Stimulated activated CD4-positive, alpha-beta T cell treated with anti-CD3 and anti-CD28 coated beads, Interleukin-1b, Interleukin-23, amount 100 ng/mL, for 48 hours (primary cell): ENCODE results near the gene FMOD.

Source experiments
- DNase-seq: peaks from one replicate; pipeline ENCODE4 v3.0.0-alpha.2; 2020

The FMOD gene

GRCh38 chr1:203351037-203351625 is at the start of gene FMOD:
Gene FMOD, minus strand, starts transcription at chr1:203351122. Its CDS starts 2,852 bp downstream, at chr1:203348270.
- no peak for DNase-seq

DNA sequence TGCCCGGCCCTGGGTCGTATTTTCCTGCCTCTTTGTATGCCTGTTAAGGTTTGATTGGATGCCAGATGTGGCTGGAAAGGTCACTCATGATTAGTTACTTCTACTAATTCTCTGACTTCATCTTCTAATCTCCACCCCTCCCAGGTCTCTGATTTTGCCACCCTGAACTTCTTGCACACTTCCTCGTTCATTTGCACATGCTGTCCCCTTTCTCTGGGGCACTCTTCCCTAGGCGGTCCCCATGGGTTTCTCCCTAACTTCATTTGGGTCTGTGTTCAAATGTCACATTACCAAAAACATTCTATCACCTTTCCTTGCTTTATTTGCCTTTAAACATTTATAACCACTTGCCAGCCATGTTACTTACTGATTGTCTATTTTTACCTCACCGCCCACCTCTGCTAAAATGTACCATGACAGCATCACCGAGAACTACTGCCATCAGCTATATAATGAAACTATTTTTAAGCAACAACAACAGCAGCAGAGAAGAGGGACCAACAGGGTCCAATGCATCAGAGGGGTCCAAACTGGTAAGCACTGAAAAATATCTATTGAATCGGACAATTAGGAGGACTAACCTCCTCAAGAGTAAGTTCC is 45.8 kb upstream of the FMOD start:
- no peak for DNase-seq

GRCh38 chr1:203395751-203396150 is 44.8 kb upstream of the FMOD start:
- DNase-seq: no peak

DNA sequence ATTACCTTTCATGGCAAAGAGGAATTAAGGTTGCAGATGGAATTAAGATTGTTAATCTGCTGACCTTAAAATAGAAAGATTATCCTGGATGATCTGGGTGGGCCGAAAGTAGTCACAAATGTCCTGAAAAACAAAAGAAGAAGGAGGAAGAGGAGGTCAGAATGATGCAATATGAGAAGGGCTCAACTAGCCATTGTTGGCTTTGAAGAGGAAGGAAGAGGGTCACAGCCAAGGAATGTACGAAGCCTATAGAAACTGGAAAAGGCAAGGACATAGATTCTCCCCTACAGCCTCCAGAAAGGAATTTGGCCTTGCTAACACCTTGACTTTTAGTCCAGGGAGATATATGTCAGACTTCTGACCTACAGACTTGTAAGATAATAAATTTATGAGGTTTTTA is 39.4 kb upstream of the FMOD start:
- no peak for DNase-seq

DNA sequence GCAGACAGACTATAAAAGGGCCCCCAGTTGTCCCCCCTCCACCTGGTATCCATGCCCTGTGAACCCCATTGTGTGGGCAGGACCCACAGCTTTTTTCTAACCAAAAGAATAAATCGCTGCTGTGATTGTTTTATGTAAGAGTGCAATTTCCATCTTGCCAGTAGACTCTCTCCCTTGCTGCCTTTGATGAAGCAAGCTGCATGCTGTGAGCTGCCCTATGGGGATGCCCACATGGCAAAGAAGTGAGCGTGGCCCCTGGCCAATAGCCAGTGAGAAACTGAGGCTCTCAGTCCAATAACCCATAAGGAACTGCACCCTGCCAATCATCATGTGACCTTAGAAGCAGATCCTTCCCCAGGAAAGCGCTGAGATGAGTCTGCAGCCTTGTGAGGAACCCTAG is 37.8 kb upstream of the FMOD start:
- DNase-seq: no peak

DNA sequence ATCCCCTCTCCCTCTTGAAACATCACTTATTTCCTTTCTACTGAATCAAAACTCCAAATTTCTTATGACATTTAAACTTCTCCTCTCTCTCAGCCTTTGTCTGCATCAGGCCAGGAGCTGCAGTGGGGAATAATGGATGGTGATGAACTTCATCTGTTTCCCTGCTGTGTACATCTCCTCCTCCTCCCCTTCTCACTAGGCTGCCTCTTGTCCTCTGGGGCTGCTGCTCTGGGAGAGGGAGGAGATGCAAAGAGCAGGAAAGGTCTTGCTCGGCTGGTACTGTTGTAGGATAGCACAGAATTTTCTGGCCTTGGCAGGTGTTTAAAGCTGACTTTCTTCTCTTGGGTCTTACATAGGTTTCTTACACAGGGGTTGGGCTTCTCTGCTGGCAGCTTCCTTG is 31.1 kb upstream of the FMOD start:
- no peak for DNase-seq

- DNase-seq: no peak
Measured at GRCh38 chr1:203381151-203381751, 30.3 kb upstream of the FMOD start.

DNA sequence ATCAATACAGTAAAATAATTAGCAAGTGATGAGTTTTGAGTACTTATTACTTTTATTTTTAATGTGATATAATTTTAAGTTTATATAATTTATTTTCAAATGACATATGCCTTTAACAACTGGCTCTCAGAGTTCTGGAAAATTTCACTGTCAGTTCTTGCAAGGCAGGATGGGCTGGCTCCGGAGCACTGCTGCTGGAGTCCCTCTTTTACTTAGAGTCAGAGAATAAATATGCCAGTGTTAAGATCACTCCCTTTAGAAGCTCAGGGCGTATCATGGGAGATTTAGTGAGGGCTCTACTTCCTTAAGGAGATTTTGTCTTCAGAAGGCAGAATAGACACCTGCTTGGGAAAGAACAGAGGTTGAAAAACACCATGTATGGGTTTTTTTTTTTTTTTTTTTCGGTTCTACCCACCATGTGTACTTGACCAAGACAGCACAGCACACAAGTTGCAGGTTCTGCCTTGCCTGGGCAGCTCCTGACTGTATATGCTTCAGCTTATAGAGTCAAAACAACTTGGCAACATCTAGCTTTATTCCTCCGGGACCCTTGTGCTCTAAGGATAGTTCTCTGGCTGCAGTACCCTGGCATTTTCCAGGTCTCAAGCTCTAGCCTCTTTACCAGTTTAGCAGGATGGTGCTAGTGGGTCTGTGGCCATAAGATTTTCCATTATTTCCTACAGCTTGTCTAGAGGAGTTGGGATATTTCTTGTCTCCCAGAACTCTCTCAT is 29.7 kb upstream of the FMOD start:
- DNase-seq: no peak

DNA sequence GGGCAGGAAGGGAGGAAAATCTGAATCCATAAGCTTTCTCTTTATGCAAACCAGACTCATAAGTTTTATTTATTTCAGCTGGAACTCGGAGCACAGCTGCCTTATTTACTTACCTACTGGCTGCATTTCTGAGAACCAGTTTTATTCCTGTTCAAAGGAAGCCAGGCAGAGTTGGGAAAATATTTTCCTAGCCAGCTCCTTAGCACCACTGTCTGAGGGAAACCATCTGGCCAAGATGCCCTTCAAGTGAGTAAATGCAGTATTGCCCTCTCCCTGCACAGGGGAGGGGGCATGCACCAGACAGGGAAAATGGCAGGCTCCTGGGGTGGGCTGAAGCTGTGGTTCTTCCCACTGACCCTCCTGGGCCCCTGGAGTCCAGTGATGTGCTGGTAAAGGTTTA is 28.9 kb upstream of the FMOD start:
- no peak for DNase-seq

- DNase-seq: no peak
Measured at GRCh38 chr1:203378556-203379245, 27.8 kb upstream of the FMOD start.

DNA sequence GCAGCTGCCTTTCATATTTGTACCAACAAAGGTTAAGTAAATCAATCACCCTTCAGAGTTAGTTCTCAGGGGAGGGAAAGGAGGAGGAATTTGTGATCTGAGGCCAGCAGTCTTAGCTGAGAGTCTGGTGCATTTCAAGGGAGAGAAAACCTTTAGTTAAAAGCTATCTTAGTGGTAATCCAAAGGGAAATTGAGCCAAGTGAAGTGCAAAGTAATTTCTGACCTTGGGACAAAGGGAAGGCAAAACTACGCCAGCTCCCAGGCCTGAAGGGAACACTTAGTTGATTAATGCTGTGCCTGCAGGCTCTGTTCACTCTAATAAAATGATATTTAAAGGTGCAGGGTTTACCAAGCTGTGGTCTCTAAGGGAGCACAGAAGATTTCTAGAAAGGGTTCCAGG is 23.1 kb upstream of the FMOD start:
- no peak for DNase-seq

DNA sequence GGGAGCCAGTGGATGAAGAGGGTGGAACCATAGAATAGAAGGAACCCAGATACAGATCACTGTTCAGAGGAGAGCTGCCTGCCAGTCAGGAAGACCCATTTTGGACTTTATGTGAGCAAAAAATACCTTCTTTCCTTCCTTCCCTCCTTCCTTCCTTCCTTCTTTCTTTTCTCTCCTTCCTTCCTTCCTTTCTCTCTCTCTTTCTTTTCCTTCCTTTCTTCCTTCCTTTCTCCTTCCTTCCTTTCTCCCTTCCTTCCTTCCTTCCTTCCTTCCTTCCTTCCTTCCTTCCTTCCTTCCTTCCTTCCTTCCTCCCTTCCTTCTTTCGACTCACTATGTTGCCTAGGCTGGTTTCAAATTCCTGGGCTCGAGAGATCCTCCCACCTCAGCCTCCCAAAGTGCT is 22.1 kb upstream of the FMOD start:
- DNase-seq: no peak

GRCh38 chr1:203371288-203371687 is 20.4 kb upstream of the FMOD start:
- DNase-seq: no peak

- no peak for DNase-seq
Measured at GRCh38 chr1:203369666-203370065, 18.7 kb upstream of the FMOD start.

DNA sequence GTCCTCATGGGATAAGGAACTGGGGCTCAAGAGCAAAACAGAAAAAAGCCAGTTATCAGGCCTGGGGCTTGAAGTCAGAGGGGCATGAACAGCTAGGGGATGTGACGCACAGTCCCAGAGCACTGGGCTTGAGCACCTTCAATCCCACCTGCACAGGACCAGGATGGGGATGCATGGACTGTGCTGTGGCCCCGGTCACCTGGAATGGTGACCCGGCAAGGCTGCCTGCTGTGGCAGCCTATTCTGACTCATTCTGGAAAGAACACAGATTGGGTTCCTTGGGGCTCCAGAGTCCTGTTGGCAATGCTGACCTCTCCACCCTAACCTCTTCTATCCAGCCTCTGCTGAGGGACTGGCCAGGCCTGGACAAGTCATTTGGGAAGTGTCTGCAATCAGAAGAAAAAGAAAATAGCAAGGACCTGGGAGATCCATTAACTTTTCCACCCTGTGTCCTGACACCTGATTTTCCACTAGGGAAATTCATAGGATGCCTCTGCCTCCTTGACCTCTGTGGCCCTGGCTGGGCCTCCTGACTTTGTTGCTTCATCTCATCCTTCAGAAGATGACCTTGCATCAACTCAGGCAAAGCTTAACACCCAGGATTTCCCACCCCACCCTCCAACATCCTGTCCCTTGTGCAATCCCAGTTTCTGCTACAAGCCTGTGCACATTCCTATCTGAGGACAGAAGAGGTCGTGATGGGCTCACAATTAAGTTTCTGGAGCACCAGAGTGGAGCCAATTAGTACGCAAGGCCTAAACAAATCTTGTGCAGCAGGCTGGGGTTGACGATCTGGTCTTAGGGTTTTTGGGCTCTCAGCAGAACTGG is 17.9 kb upstream of the FMOD start:
- no peak for DNase-seq

DNA sequence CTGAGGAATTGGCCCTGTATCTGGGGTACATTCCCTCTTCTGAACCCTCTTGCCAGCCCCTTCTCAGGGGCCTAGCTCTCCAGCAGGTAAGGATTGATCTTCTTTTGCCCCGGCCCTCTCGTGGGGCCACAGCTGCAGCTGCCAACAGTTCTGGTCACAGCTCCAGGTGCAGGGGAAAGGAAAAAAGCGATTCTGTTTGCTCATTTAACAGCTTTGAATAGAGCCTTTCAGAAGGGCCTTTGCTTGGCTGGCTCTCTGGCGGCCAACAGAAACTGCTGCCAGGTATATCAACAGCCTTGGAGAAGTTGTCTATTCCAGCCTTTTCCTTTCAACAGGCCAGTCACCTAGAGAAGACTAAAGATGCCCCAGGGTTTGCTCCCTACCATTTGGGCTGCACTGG is 16.1 kb upstream of the FMOD start:
- no peak for DNase-seq

- no peak for DNase-seq
Measured at GRCh38 chr1:203366476-203366875, 15.6 kb upstream of the FMOD start.

DNA sequence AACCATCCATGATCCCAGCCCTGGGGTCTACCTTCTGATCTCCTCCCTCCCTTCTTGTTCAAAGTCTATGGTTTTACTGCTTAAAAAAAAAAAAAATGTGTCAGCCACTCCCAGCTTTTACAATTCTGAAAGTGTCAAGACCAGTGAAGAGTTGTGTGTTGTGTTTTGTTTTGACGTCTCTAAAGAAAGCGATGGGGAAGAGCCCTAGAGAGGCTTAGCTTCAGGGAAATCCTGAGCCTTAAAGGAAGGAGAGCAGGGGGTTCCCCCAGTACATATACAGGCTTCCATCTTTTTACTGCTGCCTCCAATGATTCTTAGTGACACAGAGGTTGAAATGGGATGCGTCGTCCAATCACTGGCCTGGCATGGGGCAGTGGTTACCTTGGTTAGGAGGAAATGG is 13.9 kb upstream of the FMOD start:
- no peak for DNase-seq

GRCh38 chr1:203364094-203364801 is 13.3 kb upstream of the FMOD start:
- DNase-seq: no peak

- no peak for DNase-seq
Measured at GRCh38 chr1:203362720-203363025, 11.8 kb upstream of the FMOD start.

DNA sequence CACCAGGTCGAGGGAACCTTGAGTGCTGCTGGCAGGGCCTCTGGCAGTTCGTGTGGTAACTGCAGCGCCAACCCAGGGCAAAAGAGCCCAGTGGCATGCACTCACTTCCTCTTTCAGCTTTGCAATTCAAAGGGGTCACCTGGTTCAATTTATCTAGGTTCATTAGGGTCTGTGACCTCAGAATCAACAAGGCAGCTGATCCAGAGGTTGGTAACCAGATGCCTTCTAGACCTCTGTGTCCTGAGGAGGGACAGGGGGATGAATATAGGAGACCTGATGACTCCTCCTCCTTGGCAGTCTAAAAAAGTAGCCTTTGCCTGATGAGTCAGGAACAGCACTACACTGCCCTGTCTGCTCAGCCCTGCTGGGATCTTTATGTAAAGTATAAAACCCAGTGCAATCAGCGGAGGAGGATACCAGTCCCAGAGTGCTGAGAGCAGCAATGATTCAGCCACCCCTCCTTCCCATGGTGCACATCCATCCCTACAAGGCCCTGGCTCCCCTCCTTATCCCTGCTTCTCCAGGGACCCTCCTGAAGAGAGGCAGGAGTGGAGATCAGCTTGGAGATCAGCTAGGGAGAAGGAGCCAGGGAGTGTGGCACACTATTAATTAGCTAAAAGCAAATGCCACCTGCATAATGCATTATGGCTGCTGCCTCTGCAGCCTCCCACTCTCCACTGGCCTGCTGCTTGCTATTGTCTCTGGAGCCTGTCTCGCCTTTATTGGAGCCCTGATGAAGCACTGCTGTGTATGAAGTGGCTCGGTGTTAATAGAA is 11.2 kb upstream of the FMOD start:
- no peak for DNase-seq
